AG04449 (cell line): Measurements from ENCODE around the gene PLEKHA3.
"Not testable (repeated sequence)": the region's sequence is repeated elsewhere in the genome, so short reads cannot be mapped to it uniquely, and the experiment has no call there.

ENCODE experiments used
- CTCF ChIA-PET: fragments of 350-600 bp; formaldehyde crosslinking; extraction: SDS; loops from one replicate; lab custom pipeline; 2021; ENCODE audit warnings: antibody characterized with exemption; lab: Yijun Ruan, JAX
- POLR2A ChIA-PET: fragments of 400-600, 350-600 bp; formaldehyde crosslinking; extraction: SDS; loops from one replicate; lab custom pipeline; 2020; ENCODE audit warnings: antibody characterized with exemption, inconsistent platforms; lab: Yijun Ruan, JAX
- DNase-seq: peaks from one replicate; pipeline ENCODE4 v3.0.0-alpha.2; 2010; ENCODE audit warnings: low read depth, low spot score
- H3K4me3 ChIP-seq: 2 replicates; pipeline ENCODE4 v1.5.1; 2011; ENCODE audit warnings: low read depth, mild to moderate bottlenecking, control low read depth, low read length
- TF ChIP-seq, protein P1 (sequence below): IDR thresholded peaks from one replicate; pipeline ENCODE4 v1.5.1; 2011; ENCODE audit warnings: mild to moderate bottlenecking, moderate library complexity, low read length, control low read depth, inconsistent platforms; ENCODE audit not compliant: insufficient read depth; ENCODE audit errors: missing control alignments

Gene PLEKHA3

DNA sequence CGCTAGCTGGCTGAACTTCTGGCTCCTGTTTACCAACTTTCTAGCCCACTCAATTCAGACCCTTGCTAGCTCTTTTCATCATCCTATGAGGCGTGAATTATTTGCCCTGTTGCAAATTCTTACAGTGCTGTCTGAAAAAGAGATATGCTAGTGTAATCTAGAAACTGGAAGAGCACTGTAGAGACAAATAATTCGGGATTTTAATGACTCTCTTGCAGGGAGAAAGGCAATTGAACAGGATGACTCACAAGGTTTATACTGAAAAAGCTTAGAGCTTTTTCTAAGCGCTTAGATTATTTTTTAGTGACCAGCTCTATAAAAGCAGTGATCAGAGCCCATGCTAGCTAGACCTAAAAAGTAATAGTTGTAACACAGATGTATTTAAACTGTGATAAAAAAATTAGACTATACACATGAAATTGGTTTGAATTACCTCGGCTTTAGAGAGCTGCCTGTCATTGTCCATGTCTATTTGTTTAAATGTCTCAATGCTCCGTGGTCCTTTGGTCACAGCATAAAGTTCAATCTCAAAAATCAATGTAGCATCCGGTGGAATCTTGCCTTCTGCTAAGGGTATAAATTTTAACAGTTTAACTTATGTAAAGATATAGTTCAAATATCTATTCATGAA, 10.9 kb upstream of the PLEKHA3 start:
- CTCF ChIA-PET, result no interaction called here
- TF ChIP-seq, protein P1, sequence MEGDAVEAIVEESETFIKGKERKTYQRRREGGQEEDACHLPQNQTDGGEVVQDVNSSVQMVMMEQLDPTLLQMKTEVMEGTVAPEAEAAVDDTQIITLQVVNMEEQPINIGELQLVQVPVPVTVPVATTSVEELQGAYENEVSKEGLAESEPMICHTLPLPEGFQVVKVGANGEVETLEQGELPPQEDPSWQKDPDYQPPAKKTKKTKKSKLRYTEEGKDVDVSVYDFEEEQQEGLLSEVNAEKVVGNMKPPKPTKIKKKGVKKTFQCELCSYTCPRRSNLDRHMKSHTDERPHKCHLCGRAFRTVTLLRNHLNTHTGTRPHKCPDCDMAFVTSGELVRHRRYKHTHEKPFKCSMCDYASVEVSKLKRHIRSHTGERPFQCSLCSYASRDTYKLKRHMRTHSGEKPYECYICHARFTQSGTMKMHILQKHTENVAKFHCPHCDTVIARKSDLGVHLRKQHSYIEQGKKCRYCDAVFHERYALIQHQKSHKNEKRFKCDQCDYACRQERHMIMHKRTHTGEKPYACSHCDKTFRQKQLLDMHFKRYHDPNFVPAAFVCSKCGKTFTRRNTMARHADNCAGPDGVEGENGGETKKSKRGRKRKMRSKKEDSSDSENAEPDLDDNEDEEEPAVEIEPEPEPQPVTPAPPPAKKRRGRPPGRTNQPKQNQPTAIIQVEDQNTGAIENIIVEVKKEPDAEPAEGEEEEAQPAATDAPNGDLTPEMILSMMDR, result no peak

DNA sequence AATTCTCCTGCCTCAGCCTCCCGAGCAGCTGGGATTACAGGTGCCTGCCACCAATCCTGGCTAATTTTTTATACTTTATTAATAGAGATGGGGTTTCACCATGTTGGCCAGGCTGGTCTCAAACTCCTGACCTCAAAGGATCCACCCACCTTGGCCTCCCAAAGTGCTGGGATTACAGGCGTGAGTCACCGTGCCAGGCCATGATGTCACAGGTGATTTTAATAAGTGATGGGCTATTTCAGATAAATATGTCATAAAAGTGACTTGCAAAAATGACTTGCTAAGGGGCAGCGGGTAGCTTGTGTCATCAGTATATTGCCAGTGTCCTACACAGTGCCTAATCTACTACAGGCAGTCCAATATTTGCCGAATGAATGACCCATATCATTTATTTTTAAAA, 8.9 kb upstream of the PLEKHA3 start:
- POLR2A ChIA-PET, CTCF ChIA-PET, H3K4me3 ChIP-seq, DNase-seq: not testable (repeated sequence)

More for the DNA sequence above, 10.9 kb upstream of the PLEKHA3 start:
- DNase-seq, result no peak
- H3K4me3 ChIP-seq, result no peak overlapping the region
- POLR2A ChIA-PET, result no interaction called here

- TF ChIP-seq, protein P1, result no peak
- ChIA-PET CTCF (interaction anchor here (1.3 kb wide), 1 partner anchor 16 kb away, joined by 3 read pairs; no protein-coding TSS in a partner anchor), POLR2A (no interaction called here)
- H3K4me3 ChIP-seq, result no peak overlapping the region
- DNase-seq, result no peak
Observed at GRCh38 chr2:178473373-178473772, 6.9 kb upstream of the PLEKHA3 start.

GRCh38 chr2:178473931-178474330, 6.3 kb upstream of the PLEKHA3 start:
- TF ChIP-seq, protein P1, result no peak
- ChIA-PET CTCF (interaction anchor here (1.3 kb wide), 1 partner anchor 16 kb away, joined by 3 read pairs; no protein-coding TSS in a partner anchor), POLR2A (no interaction called here)
- no peak for DNase-seq
- no peak overlapping the region for H3K4me3 ChIP-seq

- H3K4me3 ChIP-seq, result no peak overlapping the region
- ChIA-PET POLR2A (no interaction called here), CTCF (no interaction called here)
- TF ChIP-seq, protein P1, result no peak
- no peak for DNase-seq
Observed at GRCh38 chr2:178474560-178474959, 5.7 kb upstream of the PLEKHA3 start.

DNA sequence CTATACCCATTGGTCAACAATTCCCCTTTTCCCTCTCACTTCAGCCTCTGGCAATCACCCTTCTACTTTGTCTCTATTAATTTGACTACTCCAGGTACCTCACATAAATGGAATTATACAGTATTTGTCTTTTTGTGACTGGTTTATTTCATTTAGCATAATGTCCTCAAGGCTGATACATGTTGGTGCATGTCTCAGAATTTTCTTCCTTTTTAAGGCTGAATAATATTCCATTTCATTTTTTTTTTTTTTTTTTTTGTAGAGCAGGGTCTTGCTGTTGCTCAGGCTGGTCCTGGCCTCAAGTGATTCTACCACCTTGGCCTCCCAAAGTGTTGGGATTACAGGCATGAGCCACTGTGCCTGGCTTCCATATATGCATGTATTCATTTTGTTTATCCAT, 3.8 kb upstream of the PLEKHA3 start:
- DNase-seq, result no peak
- ChIA-PET POLR2A (interaction anchor here (0.8 kb wide), 1 partner anchor 25 kb away, joined by 6 read pairs; the partner anchor contains the start of genes PJVK and PRKRA), CTCF (interaction anchor here (0.6 kb wide), 1 partner anchor 366 kb away, joined by 3 read pairs; no protein-coding TSS in a partner anchor)
- no peak overlapping the region for H3K4me3 ChIP-seq
- TF ChIP-seq, protein P1, result no peak
